ES-I3 (cell line): ENCODE data around the gene CHML.

ENCODE experiments used
- H3K36me3 ChIP-seq: 2 replicates; pipeline ENCODE4 v1.6.1; 2013; ENCODE audit warnings: mild to moderate bottlenecking, low read length, control low read depth, moderate library complexity; ENCODE audit not compliant: insufficient read depth
- H3K4me1 ChIP-seq: 2 replicates; pipeline ENCODE4 v1.6.1; 2013; ENCODE audit warnings: mild to moderate bottlenecking, control low read depth, low read length; ENCODE audit not compliant: insufficient read depth
- H3K9ac ChIP-seq: 2 replicates; pipeline ENCODE4 v1.6.1; 2013; ENCODE audit warnings: low read depth, mild to moderate bottlenecking, low read length, moderate library complexity
- H3K9me3 ChIP-seq: 2 replicates; pipeline ENCODE4 v1.6.1; 2013; ENCODE audit warnings: mild to moderate bottlenecking, low read length, moderate library complexity; ENCODE audit not compliant: control insufficient read depth, insufficient read depth

Gene CHML

DNA sequence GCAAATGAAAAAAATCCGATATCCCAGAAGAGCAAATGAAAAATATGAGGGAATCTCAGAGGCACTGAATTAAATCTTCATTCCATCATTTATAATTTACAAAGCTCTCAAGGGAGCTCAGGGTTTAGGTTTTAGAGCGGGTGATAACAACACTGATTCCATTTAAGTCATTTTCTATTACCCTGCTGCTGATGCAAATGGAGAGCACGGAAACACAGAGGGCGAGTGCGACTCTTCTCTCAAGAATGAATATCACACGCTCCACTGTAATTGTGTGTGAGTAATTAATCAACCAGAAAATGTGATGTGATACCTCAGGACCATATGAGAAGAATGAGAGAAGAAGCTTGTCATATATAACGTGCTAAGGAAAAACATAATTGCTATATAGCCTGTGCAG lies 22.7 kb downstream of the CHML start:
- no peaks in the 10 kb centered on the region for H3K4me1 ChIP-seq
- no peaks in the 10 kb centered on the region for H3K9me3 ChIP-seq
- H3K9ac ChIP-seq = no peak overlapping the region
- no peaks in the 10 kb centered on the region for H3K36me3 ChIP-seq

DNA sequence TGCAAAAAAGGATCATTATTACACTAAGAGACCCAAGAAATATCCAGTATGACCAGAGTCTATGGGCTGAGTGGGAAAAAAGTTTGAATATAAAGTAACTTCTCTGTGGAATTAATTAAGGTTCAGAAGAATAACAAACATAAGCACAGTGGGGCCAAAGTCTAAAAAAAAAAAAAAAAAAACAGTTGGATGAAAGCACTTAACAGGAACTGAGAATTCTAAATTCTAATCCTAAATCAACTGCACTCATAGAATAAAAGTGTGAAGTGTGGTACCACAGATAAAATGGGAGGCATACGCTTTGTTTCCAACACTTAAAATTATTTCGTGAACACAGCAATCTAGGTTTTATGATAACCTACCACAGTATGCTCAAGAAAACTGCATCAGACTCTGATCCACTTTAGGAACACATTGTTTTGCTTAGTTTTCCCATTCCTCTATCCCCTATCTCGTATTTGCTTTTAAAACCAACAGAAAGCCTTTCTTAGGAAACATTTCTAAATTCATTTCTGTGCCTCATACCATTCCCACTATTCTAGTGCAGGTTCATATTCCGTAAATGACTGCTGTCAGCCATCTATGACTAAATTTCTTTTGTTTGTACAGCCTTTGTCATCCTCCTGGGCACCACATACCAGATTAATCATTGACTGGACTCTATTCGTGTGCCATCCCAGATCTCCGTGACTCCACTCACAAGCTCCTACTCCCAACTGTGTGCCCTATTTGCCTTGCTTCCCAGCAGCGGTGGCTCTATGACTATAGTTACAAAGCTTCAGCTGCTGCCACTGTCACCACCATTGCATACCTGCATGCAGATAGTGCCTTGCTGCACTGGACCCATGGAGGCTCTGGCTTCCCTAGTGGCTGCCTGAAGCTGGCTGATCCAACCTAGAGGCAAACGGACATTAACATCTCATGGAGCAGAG lies 24.9 kb downstream of the CHML start:
- Histone ChIP-seq H3K36me3 (no peaks in the 10 kb centered on the region), H3K9ac (no peak overlapping the region), H3K4me1 (peaks cover 5% of the 10 kb centered on the region; the same call in 1 of the 2 replicates), H3K9me3 (no peaks in the 10 kb centered on the region)

DNA sequence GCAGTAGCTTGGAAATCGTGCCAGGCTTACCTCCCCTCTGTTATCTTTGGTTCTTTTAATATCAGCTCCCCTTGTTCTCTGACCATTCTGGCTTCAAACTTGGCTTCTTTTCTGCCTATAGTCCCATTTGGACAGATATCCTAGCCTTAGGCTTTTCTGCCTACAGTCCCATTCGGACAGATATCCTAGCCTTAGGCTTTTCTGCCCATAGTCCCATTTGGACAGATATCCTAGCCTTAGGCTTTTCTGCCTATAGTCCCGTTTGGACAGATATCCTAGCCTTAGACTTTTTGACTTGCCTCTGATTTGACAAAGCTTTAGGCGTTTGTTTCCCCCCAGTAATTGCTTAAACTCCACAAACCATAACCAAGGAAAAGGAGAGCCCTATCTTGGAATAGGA lies 25.6 kb downstream of the CHML start:
- Histone ChIP-seq H3K4me1 (peaks cover 5% of the 10 kb centered on the region; the same call in 1 of the 2 replicates), H3K9me3 (no peaks in the 10 kb centered on the region), H3K9ac (no peak overlapping the region), H3K36me3 (no peaks in the 10 kb centered on the region)

DNA sequence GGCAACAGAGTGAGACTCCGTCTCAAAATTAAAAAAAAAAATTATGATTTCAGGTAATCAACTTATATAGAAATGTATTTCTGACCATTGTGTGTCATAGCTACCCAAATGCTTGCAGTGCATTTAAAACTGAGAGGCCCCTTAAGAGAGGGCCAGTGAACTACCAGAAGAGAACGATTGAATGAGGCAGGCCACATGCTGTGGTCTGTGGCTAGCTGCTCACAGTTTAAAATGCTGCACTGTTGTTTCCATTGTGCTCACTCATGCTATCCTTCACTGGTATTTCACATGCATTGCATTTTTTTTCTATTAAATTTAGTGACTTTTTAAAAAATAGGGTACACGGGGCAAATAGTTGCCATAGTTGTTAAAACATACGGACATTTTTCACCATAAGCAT lies 26.0 kb downstream of the CHML start:
- Histone ChIP-seq H3K4me1 (peaks cover 5% of the 10 kb centered on the region; the same call in 1 of the 2 replicates), H3K9me3 (no peaks in the 10 kb centered on the region), H3K36me3 (no peaks in the 10 kb centered on the region), H3K9ac (no peak overlapping the region)

DNA sequence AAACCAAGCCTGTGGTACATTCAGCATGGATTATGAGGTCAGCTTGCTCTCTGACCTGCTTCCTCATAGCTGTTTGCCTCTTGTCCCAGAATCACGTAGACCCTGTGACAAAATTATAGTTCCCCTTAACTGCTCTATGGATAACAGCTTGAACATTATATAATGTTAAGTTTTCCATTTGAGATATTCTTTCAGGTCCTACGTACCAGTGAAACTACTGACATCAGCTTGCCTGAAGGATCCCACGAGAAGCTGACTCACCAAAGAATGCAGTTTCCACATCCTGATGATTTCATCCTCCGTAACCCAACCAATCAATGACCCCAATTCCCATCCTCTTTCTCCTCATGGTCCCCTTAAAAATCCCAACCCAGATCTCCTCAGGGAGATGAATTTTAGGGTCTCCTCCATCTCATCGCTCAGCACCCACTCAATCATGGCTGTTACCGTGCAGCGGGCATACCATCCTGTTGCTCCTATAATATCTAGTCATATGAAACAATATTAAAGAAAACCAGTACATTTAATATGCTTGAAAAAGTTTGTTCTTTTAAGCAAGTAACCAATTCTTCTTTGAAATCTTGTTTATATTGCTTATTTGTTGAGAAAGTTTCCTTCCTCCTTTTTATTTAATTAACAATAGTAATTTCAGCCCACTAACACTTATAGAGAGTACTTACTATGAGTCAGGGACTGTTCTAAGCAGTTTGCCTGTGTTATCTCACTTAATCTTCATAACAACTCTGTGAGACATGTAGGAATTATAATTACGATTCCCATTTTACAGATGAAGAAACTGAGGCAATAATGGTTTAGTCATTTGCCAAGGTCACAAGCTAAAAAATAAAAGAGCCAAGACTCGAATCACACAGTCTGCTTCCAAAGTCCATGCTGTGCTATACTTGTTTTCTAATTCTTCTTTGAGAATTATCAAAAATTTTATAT lies 27.4 kb downstream of the CHML start:
- Histone ChIP-seq H3K9me3 (no peaks in the 10 kb centered on the region), H3K4me1 (peaks cover 5% of the 10 kb centered on the region; the same call in 1 of the 2 replicates), H3K36me3 (no peaks in the 10 kb centered on the region), H3K9ac (no peak overlapping the region)

DNA sequence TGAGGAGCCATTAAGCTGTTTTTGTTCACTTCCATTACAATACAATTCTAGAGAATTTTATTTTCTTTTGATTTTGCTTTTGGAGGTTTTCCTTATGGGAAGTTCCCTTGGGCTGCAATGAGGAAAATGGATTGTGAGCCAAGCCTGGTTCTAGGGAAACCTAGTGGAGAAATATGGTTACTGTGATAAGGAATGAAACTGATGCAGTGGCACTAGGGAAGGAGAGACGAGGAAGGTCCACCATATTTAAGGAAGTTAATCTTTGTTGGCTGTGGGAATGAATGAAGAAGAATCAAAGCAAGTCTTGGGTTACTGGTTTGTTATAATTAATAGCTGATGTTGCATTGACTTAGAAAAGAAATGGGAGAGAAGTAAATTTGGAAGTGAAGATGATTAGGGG lies 28.4 kb downstream of the CHML start:
- no peaks in the 10 kb centered on the region for H3K9me3 ChIP-seq
- no peaks in the 10 kb centered on the region for H3K36me3 ChIP-seq
- H3K4me1 ChIP-seq = peaks cover 5% of the 10 kb centered on the region; the same call in 1 of the 2 replicates
- no peak overlapping the region for H3K9ac ChIP-seq

DNA sequence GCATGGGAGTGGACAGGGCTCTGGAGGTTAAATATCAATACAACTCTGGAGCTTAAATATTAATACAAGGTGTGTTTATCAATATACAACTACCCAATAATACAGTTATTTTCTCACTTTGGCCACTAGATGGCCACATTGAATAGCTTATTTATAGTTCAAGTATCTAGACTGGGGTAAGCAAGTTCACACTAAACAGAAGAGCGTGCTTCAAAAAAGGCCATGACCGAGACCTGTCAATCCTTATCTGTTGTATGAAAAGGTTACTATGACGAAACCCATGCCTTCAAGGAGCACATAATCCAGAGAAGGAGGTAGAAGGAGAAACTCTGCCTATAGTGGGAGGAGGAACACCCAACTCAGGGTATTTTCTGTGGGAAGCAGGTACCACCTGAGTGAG lies 29.1 kb downstream of the CHML start:
- no peaks in the 10 kb centered on the region for H3K36me3 ChIP-seq
- H3K9ac ChIP-seq = no peak overlapping the region
- H3K9me3 ChIP-seq = no peaks in the 10 kb centered on the region
- peaks cover 5% of the 10 kb centered on the region; the same call in 1 of the 2 replicates for H3K4me1 ChIP-seq

DNA sequence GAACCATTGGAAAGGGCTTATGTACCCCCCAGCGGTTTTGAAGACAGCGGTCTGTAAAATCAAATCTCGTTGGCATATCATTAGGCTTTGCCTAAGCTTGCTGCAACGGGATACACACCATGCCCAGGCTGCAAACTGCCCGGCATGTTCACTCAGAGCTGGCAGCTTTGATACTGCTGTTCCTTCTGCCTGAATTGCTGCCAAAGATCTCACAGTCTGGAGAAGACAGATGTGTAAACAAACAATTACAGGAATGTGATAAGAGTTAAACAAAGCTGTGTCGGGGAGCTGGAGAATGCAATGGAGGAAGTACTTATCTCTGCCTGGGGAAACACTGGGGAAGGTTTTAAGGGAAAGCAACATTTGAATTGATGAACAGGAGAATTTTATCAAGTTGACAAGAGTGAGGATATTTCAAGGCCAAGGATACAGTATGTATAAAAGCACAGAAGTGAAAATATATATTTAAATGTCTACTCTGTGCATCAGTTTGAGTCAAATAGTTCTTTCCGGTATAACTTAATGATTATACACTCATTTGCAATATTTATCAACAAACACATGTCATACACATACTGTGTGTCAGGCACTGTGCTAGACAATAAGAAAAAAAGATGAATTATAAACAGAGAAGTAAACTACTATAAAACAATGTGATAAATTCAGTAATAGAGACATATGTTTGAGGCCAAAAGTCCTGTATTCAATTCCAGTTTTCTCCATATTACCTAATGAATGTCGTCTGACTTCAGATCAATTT lies 29.9 kb downstream of the CHML start:
- no peaks in the 10 kb centered on the region for H3K36me3 ChIP-seq
- no peak overlapping the region for H3K9ac ChIP-seq
- peaks cover 5% of the 10 kb centered on the region; the same call in 1 of the 2 replicates for H3K4me1 ChIP-seq

DNA sequence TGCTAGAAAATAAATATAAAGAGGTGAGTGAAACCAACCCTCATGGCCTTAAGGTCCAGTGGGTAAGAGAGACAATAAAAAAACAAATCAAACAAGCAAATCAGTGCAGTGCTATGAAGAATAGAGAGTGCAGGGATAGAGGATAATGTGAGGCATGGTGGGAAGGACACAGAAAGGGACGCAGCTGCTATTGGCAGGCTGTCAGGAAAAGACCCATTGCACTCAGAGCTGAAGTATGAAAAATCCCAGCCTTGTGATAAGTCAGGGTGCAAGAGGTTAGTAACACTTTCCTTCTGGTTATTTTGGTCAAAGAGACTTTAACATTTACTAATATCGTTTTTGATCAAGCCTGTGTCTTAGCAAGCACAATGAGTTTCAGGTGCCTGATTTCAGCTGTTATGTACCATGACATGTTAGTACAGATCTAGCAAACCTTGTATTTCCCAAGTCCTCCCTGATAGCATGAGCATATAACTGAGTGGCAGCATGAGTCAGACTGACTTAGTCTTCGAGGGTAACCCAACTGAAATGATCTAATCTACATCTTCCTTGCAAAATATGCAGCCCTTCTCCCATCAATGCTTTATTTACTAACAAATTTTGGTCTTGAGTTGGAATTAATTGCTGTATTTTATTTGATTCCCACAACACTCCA lies 31.7 kb downstream of the CHML start:
- Histone ChIP-seq H3K9ac (no peak overlapping the region), H3K4me1 (peaks cover 5% of the 10 kb centered on the region; the same call in 1 of the 2 replicates), H3K36me3 (no peaks in the 10 kb centered on the region), H3K9me3 (no peaks in the 10 kb centered on the region)

More for the DNA sequence above, 29.9 kb downstream of the CHML start:
- no peaks in the 10 kb centered on the region for H3K9me3 ChIP-seq

DNA sequence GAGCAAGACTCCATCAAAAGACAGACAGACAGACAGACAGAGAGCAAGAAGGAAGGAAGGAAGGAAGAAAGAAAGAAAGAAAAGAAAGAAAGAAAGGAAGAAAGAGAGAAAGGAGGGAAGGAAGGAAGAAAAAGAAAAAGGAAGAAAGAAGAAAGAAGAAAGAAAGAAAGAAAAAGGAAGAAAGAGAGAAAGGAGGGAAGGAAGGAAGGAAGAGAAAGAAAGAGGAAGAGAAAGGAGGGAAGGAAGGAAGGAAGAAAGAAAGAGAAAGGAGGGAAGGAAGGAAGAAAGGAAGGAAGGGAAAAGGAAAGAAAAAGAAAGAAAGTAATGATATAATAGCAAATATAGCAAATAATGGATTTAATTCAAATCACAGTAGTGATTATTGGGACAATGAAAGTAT lies 32.7 kb downstream of the CHML start:
- Histone ChIP-seq H3K4me1 (peaks cover 5% of the 10 kb centered on the region; the same call in 1 of the 2 replicates), H3K9ac (no peak overlapping the region)

DNA sequence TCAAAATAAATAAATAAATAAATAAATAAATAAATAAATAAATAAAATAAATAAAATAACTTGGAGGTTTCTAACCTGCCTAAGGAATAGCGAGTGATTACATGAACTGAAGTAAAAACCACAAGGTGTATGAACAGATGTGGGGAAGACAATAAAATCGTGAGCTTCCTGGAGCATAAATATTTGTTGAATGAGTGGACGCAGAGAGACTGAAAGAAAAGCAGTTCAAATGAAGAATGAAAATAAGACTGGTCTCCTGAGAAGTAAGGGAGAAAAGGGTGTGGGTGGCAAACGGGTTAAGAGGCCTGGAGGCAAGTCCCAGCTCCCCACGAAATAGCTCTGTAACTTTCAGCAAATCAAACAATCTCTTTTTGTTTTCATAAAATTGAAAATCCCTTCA lies 33.6 kb downstream of the CHML start:
- no peaks in the 10 kb centered on the region for H3K9me3 ChIP-seq
- no peak overlapping the region for H3K9ac ChIP-seq
- peaks cover 4% of the 10 kb centered on the region; the same call in 1 of the 2 replicates for H3K4me1 ChIP-seq
- no peaks in the 10 kb centered on the region for H3K36me3 ChIP-seq

More for the DNA sequence above, 32.7 kb downstream of the CHML start:
- no peaks in the 10 kb centered on the region for H3K9me3 ChIP-seq
- no peaks in the 10 kb centered on the region for H3K36me3 ChIP-seq

DNA sequence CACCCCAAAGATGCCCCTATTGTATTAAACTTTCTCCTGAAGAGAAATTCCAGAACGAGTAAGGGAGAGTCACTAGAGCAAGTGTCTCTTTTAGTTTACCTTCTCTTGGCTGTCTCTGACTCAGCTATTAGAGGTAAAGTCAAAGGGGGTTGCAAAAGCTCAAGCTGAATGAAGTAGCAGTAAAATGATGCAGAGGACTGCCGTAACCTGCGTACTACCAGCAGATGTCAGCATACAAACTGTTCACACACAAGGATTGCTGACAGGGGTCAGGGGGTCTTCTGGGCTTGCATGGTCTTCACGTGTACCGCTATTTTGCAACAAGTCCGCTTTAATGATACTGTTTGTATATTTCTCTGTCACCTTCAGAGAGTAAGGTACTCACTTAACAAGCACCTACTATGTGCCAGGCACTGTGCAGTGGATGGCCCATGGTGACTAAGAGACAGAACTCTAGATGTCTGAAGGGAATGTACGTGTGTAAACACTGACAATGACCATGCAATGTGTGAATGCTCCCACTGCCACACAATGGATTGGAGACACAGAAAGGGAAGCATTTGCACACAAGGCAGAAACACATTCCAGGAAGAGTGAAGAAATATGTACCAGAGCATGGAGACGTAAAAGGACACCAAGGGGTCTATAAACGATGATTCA lies 34.9 kb downstream of the CHML start:
- no peaks in the 10 kb centered on the region for H3K4me1 ChIP-seq
- H3K9me3 ChIP-seq = no peaks in the 10 kb centered on the region
- H3K36me3 ChIP-seq = no peaks in the 10 kb centered on the region
- H3K9ac ChIP-seq = no peak overlapping the region

DNA sequence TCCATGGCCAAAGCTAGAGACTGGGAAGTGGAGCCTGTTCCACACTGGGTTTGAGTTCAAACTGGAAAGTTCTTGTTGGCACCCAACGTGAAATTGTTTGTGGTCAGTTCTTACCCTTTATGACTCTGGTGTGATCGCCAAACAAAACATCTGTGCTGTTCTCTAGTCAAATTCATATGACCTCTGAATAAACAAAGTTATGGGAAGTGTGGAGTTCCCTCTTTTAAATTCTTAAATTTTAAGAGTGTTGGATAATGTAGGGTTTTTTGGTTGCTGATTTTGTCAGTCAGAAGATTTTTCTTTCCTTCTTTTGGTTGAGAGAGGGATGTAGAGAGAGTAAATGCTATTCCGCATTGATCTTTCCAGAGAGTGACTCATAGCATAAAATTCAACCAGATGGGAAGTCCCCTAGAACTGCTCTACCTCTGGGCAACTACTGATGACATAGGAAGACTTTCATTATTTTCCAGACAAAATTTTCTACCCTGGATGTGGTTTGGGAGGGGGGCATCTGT lies 36.4 kb downstream of the CHML start:
- Histone ChIP-seq H3K9ac (no peak overlapping the region), H3K9me3 (no peaks in the 10 kb centered on the region), H3K36me3 (no peaks in the 10 kb centered on the region), H3K4me1 (no peaks in the 10 kb centered on the region)
